SKM-1 treated with dmso at 0.1 percent for 144 hours (cell line): ENCODE data around the gene ERMP1.

Experiments
- DNase-seq: peaks from one replicate; lab custom pipeline; 2025; ENCODE audit not compliant: unreplicated experiment; lab: John Stamatoyannopoulos, UW

Gene ERMP1

DNA sequence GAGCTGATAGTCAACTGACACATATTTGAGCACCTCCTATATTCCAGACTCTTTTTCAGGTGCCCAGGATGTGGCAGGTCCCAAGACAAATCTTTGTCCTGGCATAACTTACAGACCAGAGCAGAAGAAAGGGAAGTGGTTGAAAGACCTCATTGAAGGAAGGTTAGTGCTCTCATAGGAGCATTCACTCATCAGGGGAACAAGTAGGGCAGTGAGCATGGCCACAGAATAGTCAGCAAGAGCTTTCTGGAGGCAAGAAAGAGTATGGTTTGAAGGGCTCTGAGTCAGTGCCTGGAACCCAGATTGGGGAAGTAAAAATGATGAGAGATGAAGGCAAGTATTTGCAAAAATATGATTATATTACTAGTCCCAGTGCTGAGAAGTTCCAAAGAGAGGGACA is 25.0 kb upstream of the ERMP1 start:
- DNase-seq = peak; percentile 77

DNA sequence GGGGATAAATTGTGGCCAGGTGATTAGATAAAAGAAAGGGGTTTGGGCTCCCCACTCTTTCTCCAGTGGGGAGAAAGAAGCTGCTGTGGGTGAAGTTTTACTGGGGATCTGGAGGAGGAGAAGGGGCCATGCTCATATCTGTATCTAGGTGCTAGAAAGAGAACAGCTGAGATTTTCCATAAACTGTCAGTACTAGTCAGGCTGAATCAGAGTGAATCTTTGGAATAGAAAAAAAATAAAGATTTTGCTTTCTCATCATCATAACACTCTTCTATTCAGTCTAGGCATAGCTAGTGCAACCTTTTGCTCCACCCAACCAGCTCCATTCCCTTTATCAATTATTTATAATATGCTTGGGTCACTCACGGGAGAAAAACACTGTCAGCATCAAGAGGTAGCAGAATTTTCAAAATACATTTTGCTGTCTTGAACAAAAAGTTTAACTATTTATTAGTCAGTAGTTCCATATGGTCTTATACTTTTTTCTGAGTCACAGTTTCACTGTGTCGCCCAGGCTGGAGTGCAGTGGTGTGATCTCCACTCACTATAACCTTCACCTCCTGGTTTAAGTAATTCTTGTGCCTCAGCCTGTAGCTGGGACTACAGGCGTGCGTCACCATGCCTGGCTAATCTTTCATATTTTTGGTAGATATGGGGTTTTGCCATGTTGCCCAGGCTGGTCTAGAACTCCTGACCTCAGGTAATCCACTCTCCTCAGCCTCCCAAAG is 21.3 kb upstream of the ERMP1 start:
- no peak for DNase-seq

DNA sequence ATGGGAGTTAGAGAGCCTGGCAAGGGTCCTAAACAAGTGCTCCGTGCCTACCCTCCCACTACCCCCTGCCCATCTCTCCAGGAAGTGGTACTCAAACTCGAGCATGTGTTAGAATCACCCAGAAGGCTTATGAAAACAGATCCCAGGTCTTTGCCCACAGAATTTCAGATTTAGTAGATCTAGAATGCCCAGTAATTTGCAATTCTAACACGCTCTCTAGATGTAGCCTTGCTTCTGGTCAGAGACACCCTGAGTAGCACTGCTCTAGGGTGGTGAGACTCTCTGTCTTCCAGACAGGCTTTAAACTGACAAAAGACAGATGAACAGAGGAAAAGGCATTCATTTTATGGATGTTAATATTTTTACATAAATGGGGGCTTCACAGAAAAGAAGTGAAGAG is 20.7 kb upstream of the ERMP1 start:
- no peak for DNase-seq

DNA sequence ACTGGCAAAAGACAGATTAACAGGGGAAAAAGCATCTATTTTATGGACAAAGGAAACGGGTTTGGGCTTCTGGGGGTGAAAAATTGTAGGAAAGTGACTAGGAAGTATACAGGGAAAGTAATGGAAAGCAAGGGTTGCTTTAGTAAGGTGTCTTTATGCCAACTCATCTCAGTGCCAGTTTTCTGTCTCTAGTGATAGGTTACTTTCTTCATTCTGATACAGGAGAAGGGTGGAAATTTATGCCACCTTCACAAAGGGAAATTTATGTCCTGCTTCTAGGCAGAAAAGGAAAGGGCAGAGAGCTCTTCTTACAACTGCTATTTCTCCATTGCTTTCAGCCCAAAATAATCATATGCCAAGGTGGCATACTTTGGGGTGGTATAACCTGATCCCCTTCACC is 20.1 kb upstream of the ERMP1 start:
- DNase-seq = no peak

DNA sequence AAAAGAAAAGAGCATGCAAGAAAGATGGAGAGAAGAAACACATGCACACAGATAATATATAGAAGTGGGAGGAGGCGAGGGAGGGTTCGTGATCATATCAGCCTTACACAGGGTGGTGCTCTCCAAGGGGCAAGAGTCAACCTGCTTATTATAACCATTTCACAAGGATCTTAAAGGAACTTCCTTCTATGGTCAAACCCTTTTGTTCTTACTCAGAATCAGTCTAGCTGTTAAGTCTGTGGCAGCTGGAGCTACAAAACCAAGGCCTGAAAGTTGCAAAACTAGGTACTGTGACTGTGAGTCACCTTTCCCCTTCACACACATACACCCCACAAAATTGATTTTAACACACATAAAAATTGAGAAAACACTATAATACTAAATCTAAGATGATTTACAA is 18.5 kb upstream of the ERMP1 start:
- peak; percentile 94 for DNase-seq

DNA sequence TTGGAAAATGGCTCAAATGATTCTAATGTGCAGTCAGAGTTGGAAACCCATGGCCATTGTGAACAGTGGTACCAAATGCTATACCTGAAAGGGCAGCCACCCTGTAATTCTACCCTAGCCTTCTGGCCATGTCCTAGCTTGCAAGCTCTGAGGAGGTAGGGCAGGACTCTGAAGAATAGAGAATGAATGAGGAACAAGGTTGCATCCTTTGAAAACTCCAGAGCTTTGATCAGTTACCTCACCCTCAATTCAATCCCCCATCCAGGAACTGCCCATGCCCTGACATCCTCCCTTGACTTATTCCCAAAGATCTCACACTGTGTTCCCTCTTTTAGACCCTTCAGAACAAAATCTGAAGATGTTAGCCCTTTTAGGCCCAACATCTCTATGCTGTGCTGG is 17.8 kb upstream of the ERMP1 start:
- no peak for DNase-seq

DNA sequence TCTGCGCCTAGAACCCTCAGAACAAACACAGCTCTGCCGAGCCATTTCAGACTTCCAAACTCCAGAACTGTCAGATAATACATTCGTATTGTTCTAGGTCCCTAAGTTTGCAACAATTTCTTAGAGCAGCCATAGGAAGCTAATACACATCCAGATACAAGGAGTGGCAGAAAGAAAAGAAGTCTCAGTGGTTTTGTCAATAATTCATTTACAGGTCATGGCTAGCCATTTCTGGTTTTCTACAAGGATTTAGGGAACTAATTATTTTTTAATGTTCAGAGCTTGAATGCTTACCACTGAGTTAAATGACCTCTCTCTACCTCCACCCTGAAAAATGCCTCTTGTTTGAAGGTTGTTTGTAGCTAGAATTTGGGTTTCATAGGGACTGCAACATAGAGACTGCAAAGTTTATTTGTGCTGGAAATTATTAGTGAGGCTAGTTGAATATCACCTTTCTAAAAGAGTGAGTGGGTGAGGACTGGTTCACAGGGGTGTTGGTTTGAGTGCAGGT is 15.5 kb upstream of the ERMP1 start:
- DNase-seq = no peak

DNA sequence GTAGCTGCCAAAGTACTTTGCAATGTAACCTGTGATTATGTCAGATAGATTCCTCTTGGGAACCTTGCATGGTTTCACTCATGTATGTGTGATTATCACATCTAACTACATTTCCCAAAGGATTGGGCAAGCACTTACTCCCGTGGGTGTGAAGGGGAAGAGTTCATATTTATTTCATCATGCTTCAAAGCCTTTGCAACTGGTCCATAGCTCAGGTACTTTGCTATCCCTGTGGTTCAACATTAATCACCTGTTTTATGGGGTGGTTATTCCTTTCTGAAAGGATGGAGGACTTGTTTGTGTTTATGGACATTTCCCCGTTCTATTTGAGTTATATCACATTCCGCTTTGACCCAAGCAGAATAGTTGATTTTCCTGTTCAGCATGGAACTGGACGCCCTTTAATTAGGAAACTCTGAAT is 13.6 kb upstream of the ERMP1 start:
- DNase-seq = no peak

DNA sequence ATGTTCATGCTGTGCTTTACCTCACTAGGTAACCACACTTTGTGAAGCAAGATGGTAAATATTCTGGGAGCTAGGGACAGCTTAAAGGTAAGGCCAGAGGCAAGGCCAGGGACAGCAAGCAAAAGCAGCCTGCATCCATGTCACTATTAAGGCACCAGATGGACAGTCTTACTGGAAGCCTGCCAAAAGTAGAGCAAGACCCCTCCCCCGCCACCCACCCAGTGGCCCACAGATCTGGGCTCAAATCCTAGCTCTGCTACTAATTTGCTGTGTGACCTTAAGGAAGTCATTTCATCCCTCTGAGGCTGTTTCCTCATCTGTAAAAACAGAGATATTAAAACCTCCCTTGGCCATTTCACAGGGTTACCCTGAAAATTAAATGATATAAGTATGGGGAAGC is 13.2 kb upstream of the ERMP1 start:
- no peak for DNase-seq

DNA sequence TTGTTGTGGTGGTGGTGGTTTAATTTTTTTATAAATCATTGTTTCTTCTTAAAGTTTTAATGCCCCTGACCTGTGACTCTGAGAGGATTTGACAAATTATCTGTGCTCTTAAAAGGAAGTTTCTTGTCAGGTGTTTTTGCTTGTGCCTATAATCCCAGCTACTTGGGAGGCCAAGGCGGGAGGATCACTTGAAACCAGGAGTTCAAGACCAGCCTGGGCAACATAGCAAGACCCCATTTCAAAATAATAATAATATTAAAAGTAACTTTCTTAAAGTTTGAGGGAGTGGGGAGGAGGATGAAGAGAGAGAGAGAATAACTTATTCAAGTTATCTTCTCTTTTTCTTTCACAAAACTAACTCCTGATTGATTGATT is 12.2 kb upstream of the ERMP1 start:
- no peak for DNase-seq

DNA sequence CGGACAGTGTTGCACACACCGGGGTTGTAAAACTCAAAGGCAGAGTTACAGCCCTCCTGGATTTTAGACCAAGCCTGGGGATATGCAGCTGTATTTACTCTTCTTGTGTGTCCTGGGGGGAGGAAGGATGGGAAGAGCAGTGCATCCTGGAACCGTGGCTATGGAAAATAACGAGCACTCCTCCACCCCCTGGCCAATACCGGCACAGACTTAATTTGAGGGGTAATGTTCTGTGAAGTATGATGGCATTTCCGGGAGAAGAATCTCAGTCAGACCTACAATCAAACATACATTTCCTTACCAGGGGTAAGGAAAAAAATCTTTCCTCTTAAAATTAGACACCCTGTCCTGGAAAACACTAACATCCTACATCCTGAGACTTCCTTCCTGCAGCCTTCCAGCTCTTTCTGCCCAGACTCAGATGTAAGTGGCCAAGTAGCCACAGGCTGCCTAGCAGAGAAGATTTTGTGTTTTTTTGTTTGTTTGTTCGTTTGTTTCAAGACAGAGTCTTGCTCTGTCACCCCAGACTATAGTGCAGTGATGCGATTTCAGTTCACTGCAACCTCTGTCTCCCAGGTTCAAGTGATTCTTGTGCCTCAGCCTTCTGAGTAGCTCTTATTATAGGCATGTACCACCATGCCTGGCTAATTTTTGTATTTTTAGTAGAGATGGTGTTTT is 11.0 kb upstream of the ERMP1 start:
- no peak for DNase-seq

DNA sequence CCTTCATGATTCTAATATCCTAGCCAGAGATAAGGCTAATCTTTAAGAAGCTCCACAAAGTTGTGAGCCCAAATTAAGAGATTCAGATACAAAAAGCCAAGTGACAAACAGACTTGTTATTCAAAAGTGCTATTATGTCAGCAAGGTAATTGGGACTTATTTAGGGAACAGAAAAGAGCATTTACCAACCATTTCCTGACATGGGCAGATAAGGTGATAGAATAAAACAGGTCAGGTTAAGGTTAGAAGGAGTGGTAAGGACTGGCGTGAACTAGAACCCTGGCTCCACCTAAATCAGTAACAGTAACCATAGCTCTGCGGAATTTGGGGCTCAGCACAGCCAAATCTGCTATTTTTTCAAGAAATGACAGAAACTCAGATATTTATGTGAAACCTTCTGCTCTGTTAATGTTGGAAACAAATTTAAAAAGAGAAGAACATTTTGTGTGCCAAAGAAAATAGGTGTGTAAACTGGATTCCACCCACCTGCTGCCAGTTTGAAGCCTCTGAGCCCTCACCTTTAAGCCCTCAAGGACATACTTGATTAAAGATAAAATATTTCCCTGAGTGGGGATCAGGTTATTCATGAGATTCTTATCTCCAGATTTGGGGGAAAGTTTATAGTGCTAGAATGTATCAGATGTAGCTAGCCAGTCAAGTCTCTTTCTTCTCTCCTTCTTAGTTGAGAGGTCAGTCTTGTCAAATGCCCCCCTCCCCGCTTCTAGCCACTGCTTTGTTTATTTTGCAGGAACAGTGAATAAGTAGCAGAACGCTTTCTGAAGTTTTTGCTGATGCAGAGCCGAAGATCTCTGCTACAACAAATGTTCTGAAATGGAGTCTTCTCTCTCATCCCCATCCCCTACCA is 10.2 kb upstream of the ERMP1 start:
- DNase-seq = no peak

DNA sequence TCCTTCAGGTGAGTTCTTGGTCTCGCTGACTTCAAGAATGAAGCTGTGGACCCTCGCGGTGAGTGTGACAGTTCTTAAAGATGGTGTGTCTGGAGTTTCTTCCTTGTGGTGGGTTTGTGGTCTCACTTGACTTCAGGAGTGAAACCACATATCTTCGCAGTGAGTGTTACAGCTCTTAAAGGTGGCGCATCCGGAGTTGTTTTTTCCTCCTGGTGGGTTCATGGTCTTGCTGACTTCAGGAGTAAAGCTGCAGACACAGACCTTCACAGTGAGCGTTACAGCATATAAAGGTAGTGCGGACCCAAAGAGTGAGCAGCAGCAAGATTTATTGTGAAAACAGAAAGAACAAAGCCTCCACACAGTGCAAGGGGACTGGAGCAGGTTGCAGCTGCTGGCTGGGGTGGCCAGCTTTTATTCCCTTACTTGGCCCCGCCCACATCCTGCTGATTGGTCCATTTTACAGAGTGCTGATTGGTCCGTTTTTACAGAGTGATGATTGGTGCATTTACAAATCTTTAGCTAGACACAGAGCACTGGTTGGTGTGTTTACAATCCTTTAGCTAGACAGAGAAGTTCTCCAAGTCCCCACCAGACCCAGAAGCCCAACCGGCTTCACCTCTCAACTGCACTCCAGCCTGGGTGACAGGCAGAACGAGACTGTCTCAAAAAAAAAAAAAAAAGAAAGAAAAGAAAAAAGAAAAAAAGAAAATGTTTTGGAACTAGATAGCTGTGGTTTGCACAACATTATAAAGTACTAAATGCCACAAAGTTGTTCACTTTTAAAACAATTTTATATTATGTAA is 9.1 kb upstream of the ERMP1 start:
- no peak for DNase-seq

DNA sequence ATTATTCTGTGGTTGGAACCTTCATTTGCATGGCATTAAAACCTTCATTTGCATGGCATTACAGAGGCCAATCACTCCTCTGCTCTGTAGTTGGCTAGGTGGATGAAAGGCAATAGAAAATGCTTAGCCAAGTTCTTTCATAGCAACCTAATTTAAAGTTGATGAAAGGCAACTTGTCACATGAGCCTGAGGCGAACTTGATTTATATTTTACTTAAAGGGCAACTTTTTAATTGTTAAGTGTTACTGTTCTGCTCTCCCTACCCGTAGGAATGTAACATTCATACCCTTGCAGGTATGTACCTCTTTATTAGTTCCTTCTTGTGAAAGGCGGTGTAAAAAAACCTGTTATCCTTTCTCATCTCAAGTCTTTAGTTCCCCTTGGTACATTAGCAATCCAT is 7.9 kb upstream of the ERMP1 start:
- no peak for DNase-seq

DNA sequence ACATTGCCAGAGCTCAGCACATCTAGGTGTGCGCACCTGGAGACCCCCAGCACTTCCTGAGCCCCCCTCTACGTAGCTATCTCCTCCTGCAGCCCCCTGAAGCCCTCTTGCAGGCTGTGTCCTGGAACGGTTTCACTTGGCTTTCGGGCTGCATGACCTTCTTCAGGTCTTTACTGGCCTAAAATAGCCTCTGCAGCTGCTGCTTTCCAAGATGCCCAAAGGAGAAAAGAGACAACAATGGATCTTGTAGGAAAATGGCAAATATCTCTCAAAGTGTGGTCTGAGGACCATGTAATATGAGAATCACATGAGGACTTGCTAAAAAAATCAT is 6.6 kb upstream of the ERMP1 start:
- no peak for DNase-seq

DNA sequence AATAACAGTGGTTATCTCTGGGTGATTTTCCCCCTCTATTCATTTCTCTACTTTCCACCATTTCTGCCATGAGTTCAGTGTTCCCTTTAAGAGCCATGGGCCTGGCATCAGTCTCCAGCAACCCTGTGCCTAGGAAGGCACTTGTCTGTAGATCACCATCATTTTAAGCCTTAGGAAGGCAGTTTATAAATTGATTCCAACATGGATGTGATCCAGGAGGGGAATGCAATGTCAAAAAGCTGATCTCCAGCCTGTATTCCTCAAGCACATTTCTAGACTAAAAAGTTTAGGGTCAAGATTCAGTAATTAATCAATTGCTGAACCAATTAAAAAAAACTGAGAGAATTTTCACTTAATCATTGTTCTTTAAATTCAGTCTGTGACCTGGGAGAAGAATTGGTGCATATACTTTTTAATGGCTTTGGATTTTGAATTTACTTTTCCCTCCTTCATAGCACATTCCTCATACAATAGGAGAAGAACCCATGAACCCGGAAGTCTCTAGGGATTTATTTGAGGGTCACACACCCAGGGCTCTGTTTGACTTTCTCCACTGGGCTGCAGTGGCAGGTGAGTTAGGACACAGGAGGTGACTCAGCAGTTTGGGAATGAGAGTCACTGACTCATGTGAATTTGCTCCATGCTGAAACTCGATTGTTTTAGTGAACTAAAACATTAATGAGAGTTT is 6.1 kb upstream of the ERMP1 start:
- no peak for DNase-seq

DNA sequence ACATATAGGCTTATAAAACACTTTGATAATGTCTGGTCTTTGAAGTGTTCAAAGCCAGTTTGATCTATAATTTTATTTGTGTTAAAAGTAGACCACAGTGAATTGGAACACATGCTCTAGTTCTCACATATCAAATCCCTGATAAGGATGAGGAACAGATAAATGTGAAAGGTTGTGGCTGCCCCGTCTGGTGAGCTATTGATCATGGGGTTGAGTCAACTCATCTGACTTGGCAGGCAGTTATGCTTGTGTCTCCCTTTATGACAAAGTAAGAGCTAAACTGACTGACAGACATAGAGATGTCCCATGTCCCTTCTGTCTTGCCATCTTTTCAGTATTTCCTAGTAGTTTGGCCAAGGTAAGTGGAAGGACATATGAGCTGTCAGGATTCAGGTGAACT is 2.9 kb upstream of the ERMP1 start:
- no peak for DNase-seq

DNA sequence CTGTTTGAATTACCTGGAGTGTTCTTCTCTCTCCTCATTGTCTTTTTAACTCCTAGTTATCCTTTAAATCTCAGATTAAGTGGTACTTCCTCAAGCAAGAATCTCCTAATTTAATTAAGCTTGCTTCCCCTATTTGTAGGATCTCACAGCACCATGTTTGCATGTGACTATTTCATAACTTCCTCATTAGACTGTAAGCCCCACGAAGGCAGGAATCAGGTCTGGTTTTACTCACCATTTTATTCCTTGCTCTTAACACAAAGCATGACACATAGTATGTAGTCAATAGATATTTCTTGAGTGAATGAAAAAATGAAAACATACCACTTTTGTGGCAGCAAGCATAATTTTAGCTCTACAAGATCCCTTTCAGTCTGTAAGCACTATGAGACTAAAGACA is 1.3 kb upstream of the ERMP1 start:
- peak; percentile 58 for DNase-seq

DNA sequence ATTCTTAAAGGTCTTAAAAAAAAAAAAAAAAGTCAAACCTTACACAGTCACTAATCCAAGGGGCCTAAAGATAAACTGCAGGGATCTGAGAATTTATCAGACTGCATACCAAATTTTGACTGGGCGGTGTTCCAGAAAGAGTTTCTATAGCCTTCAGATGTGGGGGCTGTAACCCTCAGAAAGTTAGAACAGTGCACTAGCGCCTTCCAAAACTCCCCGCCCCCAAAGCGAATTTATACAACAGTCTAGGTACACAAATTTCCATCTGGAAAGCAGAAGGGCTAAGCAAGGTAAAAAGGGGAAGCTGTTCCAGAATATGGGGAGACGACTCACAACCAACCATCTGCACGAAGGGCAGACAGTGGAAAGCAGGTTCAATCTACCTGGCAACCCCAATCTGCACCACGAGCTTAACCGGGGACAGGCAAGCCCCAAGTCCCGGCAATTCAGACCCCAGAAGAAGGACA is 813 bp downstream of the ERMP1 start:
- DNase-seq = peak; percentile 52

DNA sequence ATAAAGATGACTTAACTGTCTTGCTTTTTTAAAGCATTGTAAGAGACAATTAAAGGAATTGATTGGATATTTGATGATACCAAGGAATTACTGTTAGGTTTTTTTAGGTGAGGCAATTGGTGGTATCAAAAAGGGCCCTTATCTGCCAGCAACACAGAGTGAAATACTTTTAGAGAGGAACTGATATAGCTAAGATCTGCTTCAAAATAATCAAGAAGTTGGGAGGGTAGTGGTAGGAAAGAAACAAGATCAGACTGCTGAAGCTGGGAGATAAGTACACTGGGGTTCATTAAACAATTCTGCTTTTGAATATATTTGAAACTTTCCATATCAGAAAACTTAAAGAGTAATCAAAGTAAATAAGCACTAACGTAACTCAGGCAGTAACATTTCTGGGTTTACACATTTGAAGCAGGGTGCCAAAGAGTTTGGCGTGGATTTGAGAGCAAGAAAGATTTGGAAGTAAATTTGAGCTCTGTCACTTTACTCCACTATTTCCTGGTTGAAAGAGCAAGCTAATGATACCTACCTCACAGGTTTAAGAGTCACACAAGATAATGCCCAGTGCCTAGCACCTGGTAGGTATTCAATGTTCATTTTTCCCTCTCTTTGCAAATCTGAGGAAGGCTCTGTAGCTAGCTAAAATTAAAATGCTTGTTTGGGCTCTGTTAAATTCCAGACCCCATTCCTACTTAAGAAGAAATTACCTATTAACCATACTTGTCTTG is 6.9 kb downstream of the ERMP1 start:
- DNase-seq = no peak
